ENCODE results near the gene LRP5.
"Not testable (repeated sequence)": the region's sequence is repeated elsewhere in the genome, so short reads cannot be mapped to it uniquely, and the experiment has no call there.

The LRP5 gene

GRCh38 chr11:68448604-68449011 lies 136.2 kb downstream of the LRP5 start:
- TF ChIP-seq CTCF (IDR thresholded peaks at IDR 0.05; ENCODE audit: low read depth, low read length): no peak
- H3K4me3 ChIP-seq (ENCODE audit: low read depth, low read length): no peak overlapping the region

DNA sequence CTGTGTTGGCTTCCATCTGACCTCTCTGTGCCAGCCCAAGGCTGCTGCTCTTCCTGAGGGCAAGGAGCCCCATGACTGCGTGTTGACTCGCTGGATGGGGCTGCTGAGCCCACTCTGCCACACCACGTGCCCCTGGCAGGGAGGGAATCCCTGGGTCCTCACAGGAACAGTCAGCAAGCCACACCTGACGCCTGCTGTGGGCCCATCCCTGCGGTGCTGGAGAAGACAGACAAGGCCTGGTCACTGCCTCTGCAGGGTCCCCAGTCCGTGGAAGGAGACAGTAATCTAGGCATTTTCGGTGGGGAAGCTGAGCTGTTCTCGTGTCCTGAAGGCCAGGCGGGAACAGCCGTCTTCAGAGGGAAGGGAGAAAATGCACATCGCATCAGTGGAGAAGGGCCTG lies 137.6 kb downstream of the LRP5 start:
- H3K4me3 ChIP-seq (ENCODE audit: low read depth, low read length): no peak overlapping the region
- no peak for TF ChIP-seq CTCF (IDR thresholded peaks at IDR 0.05; ENCODE audit: low read depth, low read length)

GRCh38 chr11:68450711-68451110 lies 138.3 kb downstream of the LRP5 start:
- no peak overlapping the region for H3K4me3 ChIP-seq (ENCODE audit: low read depth, low read length)
- no peak for TF ChIP-seq CTCF (IDR thresholded peaks at IDR 0.05; ENCODE audit: low read depth, low read length)

GRCh38 chr11:68454767-68455166 lies 142.4 kb downstream of the LRP5 start:
- TF ChIP-seq CTCF (IDR thresholded peaks at IDR 0.05; ENCODE audit: low read depth, low read length): no peak
- H3K4me3 ChIP-seq (ENCODE audit: low read depth, low read length): no peak overlapping the region

- H3K4me3 ChIP-seq (ENCODE audit: low read depth, low read length): no peak overlapping the region
- no peak for TF ChIP-seq CTCF (IDR thresholded peaks at IDR 0.05; ENCODE audit: low read depth, low read length)
Observed at GRCh38 chr11:68455485-68455884, 143.1 kb downstream of the LRP5 start.

- H3K4me3 ChIP-seq (ENCODE audit: low read depth, low read length): no peak overlapping the region
- no peak for TF ChIP-seq CTCF (IDR thresholded peaks at IDR 0.05; ENCODE audit: low read depth, low read length)
Observed at GRCh38 chr11:68457216-68457897, 145.0 kb downstream of the LRP5 start.

GRCh38 chr11:68457898-68458249 lies 145.5 kb downstream of the LRP5 start:
- no peak for TF ChIP-seq CTCF (IDR thresholded peaks at IDR 0.05; ENCODE audit: low read depth, low read length)
- no peak overlapping the region for H3K4me3 ChIP-seq (ENCODE audit: low read depth, low read length)

DNA sequence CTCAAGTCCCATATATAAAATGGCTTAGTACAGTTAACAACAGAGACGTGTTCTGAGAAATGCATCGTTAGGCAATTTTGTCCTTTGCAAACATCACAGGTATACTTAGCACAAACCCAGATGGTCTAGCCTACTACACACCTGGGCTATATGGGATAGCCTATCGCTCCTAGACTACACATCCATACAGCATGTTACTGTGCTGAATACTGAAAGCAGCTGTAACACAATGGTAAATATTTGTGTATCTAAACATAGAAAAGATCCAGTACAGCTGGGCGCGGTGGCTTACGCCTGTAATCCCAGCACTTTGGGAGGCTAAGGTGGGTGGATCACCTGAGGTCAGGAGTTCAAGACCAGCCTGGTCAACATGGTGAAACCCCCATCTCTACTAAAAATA lies 145.9 kb downstream of the LRP5 start:
- H3K4me3 ChIP-seq (ENCODE audit: low read depth, low read length): not testable (repeated sequence)

Data from WI38 (cell line).